GM15510 (cell line): ENCODE measurements around the gene SERPINB11.
"Not testable (repeated sequence)": the region's sequence is repeated elsewhere in the genome, so short reads cannot be mapped to it uniquely, and the experiment has no call there.

Experiments
- POLR2A ChIP-seq: IDR thresholded peaks from 3 replicates; pipeline ENCODE4 v1.6.1; 2011; ENCODE audit warnings: borderline replicate concordance; ENCODE audit not compliant: insufficient read length; ENCODE audit errors: extremely low read depth

SERPINB11 gene, protein sequence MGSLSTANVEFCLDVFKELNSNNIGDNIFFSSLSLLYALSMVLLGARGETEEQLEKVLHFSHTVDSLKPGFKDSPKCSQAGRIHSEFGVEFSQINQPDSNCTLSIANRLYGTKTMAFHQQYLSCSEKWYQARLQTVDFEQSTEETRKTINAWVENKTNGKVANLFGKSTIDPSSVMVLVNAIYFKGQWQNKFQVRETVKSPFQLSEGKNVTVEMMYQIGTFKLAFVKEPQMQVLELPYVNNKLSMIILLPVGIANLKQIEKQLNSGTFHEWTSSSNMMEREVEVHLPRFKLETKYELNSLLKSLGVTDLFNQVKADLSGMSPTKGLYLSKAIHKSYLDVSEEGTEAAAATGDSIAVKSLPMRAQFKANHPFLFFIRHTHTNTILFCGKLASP

DNA sequence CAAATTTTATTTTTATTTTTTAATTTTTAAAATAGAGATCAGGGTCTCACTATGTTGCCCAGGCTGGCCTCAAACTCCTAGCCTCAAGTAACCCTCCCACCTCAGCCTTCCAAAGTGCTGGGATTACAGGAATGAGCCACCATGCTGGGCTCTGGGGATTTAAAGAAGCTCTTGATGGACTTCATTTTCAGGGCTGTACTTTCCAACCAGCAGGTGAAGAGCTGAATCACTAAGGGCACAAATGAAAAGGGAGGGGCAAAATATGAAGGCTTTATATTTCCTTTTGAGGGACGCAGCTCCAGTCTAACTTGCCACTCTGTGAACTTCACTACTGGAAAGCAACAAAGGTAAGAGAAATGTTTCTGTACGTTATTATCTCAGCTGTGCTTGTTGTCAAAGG is at the start of gene SERPINB11:
Gene SERPINB11, plus strand, starts transcription at position 301 of the 400 bp plus-strand sequence. CDS start 7,234 bp downstream, outside the sequence.
- TF ChIP-seq POLR2A = no peak

DNA sequence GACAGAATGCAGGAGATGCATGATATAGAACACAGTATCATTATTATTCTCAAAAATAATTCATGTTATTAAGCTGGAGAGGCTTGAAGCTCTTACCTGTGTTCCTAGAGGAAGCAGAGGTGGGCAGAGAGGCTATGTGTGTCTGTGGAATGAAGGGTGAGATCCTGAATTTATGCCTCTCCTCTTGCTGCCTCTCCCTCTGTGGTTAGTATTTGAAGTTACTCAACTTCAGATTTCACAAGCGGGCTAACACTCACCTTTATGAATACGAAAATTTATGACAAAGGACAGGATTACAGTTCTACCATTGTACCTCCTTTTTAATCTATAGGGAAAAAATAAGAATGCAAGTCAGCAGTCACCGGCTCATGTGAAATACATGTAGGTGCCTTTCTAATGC is 41.0 kb upstream of the SERPINB11 start, which contains the start of gene SERPINB3:
Gene SERPINB3, minus strand, starts transcription at position 144 of the 400 bp plus-strand sequence. CDS start 677 bp downstream, outside the sequence.
- TF ChIP-seq POLR2A = not testable (repeated sequence)

DNA sequence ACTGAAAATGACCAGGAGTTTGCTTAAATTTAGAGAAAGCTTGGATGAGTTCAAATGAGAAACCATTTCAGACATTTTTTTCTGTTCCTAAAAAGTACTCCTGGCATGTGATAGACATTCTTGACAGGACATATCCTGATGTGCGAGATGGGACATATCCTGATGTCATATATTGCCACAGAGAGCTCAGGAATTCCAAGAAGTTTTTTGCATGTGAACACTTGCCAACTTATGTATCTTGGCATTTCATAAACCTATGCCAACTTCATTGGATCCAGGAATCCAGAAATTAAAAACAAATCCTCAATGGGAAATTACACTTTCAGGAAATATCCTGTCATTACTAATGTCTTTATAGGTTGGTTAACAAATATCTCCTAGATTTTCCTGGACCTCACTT is 38.2 kb upstream of the SERPINB11 start:
- no peak for TF ChIP-seq POLR2A

DNA sequence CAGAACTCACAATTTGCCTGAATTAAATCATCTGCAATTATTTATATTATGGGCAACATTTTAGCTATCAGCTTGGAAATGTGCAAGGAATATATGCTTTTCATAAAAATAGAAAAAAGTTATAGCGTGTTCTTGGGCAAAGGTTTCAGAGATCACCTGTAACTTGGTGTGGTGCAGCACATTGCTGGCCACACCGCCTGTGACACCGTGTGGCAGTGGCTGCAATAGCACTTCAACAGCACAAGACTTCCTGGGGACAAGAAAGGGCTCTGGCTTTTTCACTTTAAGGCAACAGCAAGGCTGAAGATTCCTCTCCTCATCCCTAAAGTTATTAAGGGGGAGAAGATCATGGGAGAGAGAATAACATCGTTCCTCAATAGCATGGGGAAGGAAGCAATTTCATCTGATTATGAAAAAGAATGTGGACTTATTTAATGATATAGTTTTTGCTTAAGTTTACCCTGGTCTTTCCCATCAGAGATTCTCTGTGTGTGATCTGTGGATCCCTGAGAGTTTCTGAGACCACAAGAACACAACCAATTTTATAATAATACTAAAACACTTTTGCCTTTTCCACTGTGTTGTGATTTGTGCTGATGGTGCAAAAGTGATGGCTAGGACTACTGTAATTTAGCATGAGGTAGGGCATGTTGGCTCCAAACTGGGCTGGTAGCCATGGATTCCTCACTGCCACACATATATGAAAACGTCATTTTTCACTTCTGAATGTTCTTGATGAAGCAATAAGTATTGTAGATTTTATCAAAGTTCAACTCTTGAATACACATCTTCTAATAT is 26.0 kb upstream of the SERPINB11 start:
- no peak for TF ChIP-seq POLR2A

DNA sequence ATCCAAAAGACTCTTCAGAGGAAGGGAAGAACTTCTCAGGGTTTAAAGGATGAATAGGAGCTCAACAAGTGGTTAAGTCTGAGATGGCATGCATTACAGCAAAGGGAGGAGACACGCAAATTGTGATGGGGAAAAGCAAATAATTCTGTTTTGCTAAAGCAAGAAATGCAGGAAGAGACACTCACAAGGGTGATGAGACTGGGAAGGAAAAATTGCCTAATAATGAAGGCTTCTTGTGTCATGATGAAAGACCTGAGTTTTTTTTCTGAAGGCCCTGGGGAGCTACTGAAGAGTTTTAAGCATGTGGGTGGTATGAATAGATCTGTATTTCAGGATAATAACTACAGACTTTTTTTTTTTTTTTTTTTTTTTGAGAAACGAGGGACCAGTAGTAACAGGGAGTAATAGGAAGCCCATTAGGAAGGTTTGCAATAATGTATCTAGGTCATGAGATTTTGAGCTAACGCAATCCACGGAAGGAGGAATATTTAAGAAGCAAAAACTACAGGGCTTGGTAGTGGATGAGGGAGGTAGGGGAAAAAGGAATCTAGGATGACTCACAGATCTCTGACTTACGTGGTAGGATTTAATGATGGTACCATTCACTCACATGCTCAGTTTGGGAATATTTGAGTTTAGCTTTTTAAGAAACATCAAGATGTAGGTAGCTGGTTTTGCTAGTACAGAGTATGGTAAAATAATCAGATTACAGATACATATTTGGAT is 25.1 kb upstream of the SERPINB11 start:
- TF ChIP-seq POLR2A = no peak

DNA sequence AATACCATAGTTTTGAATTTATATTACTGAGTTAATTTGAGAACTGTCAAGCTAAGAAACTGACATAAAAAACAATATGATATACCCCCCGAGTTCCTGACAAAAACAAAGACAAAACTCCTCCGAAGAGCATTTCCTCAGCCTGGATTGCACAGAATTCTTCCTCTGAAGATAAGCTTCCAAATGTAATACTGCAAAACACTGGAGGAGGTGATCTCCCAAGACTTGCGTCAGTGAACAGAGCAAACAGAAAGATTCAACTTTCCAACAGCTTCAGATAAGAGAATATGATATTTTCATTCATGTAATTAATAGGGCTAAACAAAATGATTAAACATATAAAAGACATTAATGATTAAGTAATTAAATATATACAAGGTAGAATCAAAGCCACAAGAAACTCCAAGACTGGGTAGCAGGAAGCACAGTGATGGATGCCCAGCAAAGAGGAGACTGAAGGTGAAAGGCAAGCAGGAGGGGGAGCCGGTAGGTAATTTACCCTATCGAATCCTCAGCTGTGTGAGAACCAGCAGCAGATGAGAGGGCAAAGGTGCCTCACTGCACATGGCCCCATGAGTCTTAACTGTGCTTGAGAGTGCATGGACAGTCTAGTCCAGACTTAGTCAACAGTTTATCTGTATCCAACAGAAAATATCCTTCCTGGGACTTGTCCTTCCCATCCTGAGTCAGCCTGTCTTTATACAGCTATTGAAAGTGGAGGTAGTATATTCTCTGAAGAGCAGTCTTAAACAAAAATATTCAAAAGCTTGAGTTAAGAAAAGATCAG is 22.7 kb upstream of the SERPINB11 start:
- no peak for TF ChIP-seq POLR2A

DNA sequence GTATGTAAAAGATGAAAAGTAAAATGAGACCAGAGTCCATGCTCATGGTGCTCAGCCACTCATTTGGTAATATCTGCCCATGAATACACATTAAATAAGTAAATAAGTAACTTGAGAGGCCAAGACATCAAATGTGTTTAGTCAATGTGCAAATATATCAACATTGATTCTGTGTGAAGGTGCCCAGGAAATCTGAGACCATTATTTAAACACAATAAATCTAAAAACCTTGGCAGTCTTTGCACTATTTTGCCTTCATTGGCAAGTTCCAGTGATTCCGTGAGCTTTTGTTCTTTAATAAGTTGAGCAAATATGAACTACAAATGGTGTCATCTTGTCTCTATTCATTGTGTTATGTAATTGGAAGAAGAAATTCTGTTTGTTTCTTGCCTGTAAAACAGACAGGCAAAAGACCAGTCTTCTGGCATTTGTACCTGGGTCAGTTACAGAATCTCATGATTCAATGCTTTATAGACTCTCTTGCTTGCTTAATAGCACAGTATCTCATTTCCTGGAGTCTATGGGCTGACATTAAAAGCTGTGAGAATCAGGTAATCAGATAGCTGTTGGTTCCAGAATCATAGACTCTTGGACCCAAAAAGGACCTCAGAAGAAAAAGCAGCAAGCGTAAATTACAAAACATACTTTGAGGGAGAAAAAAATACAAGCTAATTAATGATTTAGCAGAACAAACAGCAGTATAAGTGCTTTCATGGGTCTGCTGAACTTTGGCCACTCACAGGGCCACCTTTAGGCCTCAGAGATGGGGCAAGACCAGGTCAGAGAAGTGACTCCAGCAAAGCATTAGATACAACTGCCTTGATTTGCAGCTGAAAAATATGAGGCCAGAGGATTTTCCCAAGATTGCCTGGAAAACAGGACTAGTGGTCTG is 21.1 kb upstream of the SERPINB11 start:
- no peak for TF ChIP-seq POLR2A

DNA sequence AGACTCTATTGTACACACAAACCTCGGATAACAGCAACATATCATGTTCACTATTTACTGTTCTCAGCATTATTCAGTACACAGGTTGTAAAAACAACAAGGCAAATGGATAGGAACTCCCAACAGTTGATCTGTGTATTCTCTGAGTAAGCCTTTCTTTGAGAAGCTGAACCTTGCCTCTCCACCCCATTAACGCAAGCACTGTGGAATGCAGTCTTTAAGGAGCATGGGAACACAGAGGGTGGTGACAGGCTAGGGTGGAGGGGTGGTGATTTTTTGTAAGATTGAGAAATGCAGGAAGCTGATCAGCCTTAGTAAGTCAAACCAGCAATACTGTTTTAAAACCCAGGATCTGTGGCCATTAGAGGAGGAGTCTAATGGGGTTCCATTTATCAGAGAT is 19.6 kb upstream of the SERPINB11 start:
- TF ChIP-seq POLR2A = no peak

DNA sequence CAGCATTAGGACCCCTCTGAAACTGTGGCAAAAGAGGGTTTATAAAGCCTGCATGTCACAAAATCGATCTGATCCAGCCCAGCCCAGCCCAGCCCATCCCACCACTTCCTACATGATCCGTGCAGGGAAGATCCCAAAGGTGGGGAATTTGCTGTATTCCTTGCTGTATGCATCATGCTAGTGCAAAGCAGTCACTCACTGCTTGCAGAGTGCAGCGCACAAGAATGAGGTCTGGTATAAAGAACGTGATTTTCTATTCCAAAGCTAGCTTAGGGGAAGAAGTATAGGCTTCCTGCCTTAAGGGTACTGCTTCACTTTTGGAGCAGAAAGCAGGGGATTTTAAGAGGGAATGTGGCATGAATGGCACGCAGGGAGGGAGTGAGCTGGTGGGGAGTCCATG is 18.9 kb upstream of the SERPINB11 start:
- TF ChIP-seq POLR2A = no peak

DNA sequence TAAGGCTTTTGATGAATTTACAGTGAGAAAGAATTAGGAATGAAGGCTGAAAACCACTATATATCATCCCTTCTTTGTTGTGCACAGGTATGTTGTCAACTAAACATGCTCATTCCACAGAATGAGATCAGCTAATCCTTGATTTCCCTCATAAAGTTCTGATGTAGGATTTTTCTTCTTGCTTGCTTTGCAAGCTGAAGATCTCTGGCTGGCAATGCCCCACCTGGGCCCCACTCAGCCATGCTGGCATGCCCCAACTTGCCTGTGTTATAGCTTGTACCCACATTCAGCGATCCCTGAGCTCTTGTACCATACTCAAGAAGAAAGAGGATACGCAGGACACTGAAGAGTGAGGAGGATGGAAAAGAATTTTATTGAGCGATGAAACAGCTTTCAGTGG is 18.0 kb upstream of the SERPINB11 start:
- TF ChIP-seq POLR2A = no peak

DNA sequence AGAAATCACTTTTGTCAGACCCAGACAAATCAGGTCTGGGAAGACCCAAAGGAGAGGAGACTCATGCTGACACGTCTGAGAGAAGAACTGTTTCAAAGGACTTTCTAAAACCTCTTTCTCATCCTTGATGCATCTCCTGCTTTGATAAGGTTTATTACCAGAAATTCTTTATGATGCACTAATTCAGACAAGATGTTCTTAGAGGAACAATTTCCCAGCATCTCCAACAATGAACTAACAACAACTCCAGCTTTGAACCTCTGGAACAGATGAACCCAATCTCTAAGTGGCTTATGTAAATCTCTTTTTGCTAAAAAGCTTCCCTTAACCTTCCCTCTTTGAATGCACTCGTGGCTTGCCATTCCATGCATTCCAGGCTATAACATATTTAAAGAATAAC is 15.9 kb upstream of the SERPINB11 start:
- no peak for TF ChIP-seq POLR2A

DNA sequence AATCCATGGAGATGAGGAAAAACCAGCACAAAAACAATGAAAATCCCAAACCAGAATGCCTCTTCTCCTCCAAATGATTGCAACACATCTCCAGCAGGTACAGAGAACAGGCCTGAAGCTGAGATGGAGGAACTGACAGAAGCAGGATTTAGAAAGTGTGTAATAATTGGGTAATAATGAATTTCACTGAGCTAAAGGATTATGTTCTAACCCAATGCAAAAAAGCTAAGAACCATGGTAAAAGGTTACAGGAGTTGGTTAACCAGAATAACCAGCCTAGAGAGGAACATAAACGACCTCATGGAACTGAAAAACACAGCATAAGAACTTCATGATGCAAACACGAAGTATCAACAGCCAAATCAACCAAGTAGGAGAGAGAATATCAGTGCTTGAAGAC is 13.7 kb upstream of the SERPINB11 start:
- TF ChIP-seq POLR2A = no peak

DNA sequence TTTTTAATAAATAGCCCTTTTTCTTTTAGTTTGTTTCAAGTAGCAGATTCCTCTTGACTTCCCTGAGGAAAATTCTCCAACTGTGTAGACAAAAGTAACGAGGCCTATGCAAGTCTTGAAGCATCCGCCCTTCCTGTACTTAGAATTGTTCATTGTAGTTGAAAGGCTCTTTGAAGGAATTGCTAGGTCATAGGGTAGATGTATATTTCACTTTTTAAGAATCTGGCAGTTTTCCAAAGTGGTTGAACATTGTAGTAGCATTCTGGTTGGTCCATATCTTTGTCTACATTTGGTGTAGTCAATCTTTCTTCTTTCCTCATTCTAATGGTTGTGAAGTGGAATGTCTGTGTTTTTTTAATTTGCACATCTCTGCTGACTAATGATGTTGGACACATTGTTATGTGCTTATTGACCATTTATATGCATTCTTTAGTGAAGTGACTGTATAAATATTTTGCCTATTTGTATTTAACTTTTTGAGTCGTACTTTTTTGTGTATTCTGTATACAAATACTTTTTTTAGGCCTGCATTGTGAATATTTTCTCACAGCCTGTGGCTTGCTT is 5.6 kb upstream of the SERPINB11 start:
- no peak for TF ChIP-seq POLR2A
